SK-N-SH treated with all-trans-retinoic acid at 6 μM for 48 hours (cell line): ENCODE results near the gene DSE.
A peak's percentile ranks its signal among the peaks of the same experiment; 100 is the strongest.

Source experiments
- ATAC-seq: fragments of 200-7000 bp; cut with Tn5 transposase; 3 replicates; pipeline ENCODE4 v1.9.1; 2020; ENCODE audit warnings: mild to moderate bottlenecking, moderate library complexity
- ARNTL ChIP-seq: fragments of 450-650 bp; formaldehyde crosslinking; IDR thresholded peaks from 2 replicates; pipeline ENCODE4 v1.5.0; 2020; ENCODE audit warnings: low read depth, mild to moderate bottlenecking, moderate library complexity, borderline replicate concordance
- BACH2 ChIP-seq: fragments of 250-450 bp; sonication (Bioruptor Pico); IDR thresholded peaks from 2 replicates; pipeline ENCODE4 v1.9.0; 2021; ENCODE audit warnings: mild to moderate bottlenecking, borderline replicate concordance
- CREB5 ChIP-seq: fragments of 250-450 bp; sonication (Bioruptor Pico); IDR thresholded peaks from 2 replicates; pipeline ENCODE4 v1.5.1; 2020; ENCODE audit warnings: low read depth, mild to moderate bottlenecking, moderate library complexity
- CSDC2 ChIP-seq: fragments of 250-450 bp; sonication (Bioruptor Pico); IDR thresholded peaks from 2 replicates; pipeline ENCODE4 v1.5.0; 2020; ENCODE audit warnings: mild to moderate bottlenecking, moderate library complexity
- CSRNP3 ChIP-seq: fragments of 250-450 bp; sonication (Bioruptor Pico); IDR thresholded peaks from 2 replicates; pipeline ENCODE4 v1.5.1; 2021; ENCODE audit warnings: mild to moderate bottlenecking, moderate library complexity
- ISL1 ChIP-seq: fragments of 250-450 bp; sonication (Bioruptor Pico); IDR thresholded peaks from 2 replicates; pipeline ENCODE4 v2.1.2; 2022; ENCODE audit warnings: mild to moderate bottlenecking, moderate library complexity
- OSR1 ChIP-seq: fragments of 250-450 bp; sonication (Bioruptor Pico); IDR thresholded peaks from 2 replicates; pipeline ENCODE4 v1.8.0; 2022; ENCODE audit warnings: moderate library complexity, mild to moderate bottlenecking, inconsistent platforms
- PATZ1 ChIP-seq: fragments of 250-450 bp; sonication (Bioruptor Pico); IDR thresholded peaks from 2 replicates; pipeline ENCODE4 v1.8.0; 2020; ENCODE audit warnings: mild to moderate bottlenecking, moderate library complexity, borderline replicate concordance
- POU6F1 ChIP-seq: fragments of 250-450 bp; sonication (Bioruptor Pico); IDR thresholded peaks from 2 replicates; pipeline ENCODE4 v1.8.0; 2021; ENCODE audit warnings: low read depth, mild to moderate bottlenecking, moderate library complexity, borderline replicate concordance
- PPARA ChIP-seq: fragments of 250-450 bp; sonication (Bioruptor Pico); IDR thresholded peaks from 2 replicates; pipeline ENCODE4 v1.5.0; 2020; ENCODE audit warnings: mild to moderate bottlenecking, borderline replicate concordance
- RARB ChIP-seq: fragments of 250-450 bp; sonication (Bioruptor Pico); IDR thresholded peaks from 2 replicates; pipeline ENCODE4 v1.8.0; 2021; ENCODE audit warnings: mild to moderate bottlenecking, moderate library complexity
- SNAI2 ChIP-seq: fragments of 250-450 bp; sonication (Bioruptor Pico); IDR thresholded peaks from 2 replicates; pipeline ENCODE4 v1.5.0; 2020; ENCODE audit warnings: mild to moderate bottlenecking, moderate library complexity
- TCF4 ChIP-seq: fragments of 250-450 bp; sonication (Bioruptor Pico); IDR thresholded peaks from 2 replicates; pipeline ENCODE4 v1.8.0; 2021; ENCODE audit warnings: mild to moderate bottlenecking, moderate library complexity, borderline replicate concordance
- TOX ChIP-seq: fragments of 250-450 bp; sonication (Bioruptor Pico); IDR thresholded peaks from 2 replicates; pipeline ENCODE4 v1.8.0; 2021; ENCODE audit warnings: mild to moderate bottlenecking, moderate library complexity, borderline replicate concordance
- TSHZ2 ChIP-seq: fragments of 250-450 bp; sonication (Bioruptor Pico); IDR thresholded peaks from 2 replicates; pipeline ENCODE4 v1.5.0; 2020; ENCODE audit warnings: mild to moderate bottlenecking, moderate library complexity
- ZC3H10 ChIP-seq: fragments of 250-450 bp; sonication (Bioruptor Pico); IDR thresholded peaks from 2 replicates; pipeline ENCODE4 v1.5.1; 2021; ENCODE audit warnings: mild to moderate bottlenecking, moderate library complexity
- ZFP3 ChIP-seq: fragments of 250-450 bp; sonication (Bioruptor Pico); IDR thresholded peaks from 2 replicates; pipeline ENCODE4 v1.5.0; 2020; ENCODE audit warnings: mild to moderate bottlenecking, moderate library complexity
- ZFP30 ChIP-seq: fragments of 450-650 bp; formaldehyde crosslinking; IDR thresholded peaks from 2 replicates; pipeline ENCODE4 v1.5.0; 2022; ENCODE audit warnings: mild to moderate bottlenecking, moderate library complexity
- ZNF565 ChIP-seq: fragments of 450-650 bp; formaldehyde crosslinking; conservative IDR thresholded peaks from 2 replicates; pipeline ENCODE4 v1.5.0; 2020; ENCODE audit warnings: low read depth, mild to moderate bottlenecking, moderate library complexity
- ZNF70 ChIP-seq: fragments of 450-650 bp; formaldehyde crosslinking; IDR thresholded peaks from 2 replicates; pipeline ENCODE4 v1.5.0; 2020; ENCODE audit warnings: mild to moderate bottlenecking, moderate library complexity
- ZNF8 ChIP-seq: fragments of 450-650 bp; formaldehyde crosslinking; IDR thresholded peaks from 2 replicates; pipeline ENCODE4 v1.5.0; 2020; ENCODE audit warnings: mild to moderate bottlenecking, moderate library complexity

DSE gene

GRCh38 chr6:116382587-116382986 lies 11.8 kb downstream of the DSE start:
- no peak for ATAC-seq
- TF ChIP-seq POU6F1 (CRISPR knock-in tag): no peak
- TF ChIP-seq TOX (CRISPR knock-in tag): no peak
- TF ChIP-seq OSR1 (CRISPR knock-in tag): no peak

GRCh38 chr6:116384727-116385458 lies 14.1 kb downstream of the DSE start:
- ATAC-seq: no peak; the same call in 2 of the 3 replicates
- TF ChIP-seq CSDC2 (CRISPR knock-in tag): no peak
- no peak for TF ChIP-seq ZNF70
- TF ChIP-seq OSR1 (CRISPR knock-in tag): no peak
- TF ChIP-seq POU6F1 (CRISPR knock-in tag): no peak
- TF ChIP-seq ZNF565 (CRISPR knock-in tag): no peak
- no peak for TF ChIP-seq ZFP30
- no peak for TF ChIP-seq ZC3H10
- TF ChIP-seq PPARA (CRISPR knock-in tag): no peak
- TF ChIP-seq CSRNP3 (CRISPR knock-in tag): no peak
- TF ChIP-seq TCF4 (CRISPR knock-in tag): no peak
- TF ChIP-seq PATZ1: no peak
- TF ChIP-seq ZFP3 (CRISPR knock-in tag): no peak
- TF ChIP-seq BACH2 (CRISPR knock-in tag): no peak
- no peak for TF ChIP-seq ISL1 (CRISPR knock-in tag)
- TF ChIP-seq SNAI2 (CRISPR knock-in tag): no peak
- no peak for TF ChIP-seq TOX (CRISPR knock-in tag)

GRCh38 chr6:116385459-116385802 lies 14.7 kb downstream of the DSE start:
- TF ChIP-seq ZNF8 (CRISPR knock-in tag) (no peak), PATZ1 (no peak), CREB5 (no peak), TCF4 (CRISPR knock-in tag) (no peak), POU6F1 (CRISPR knock-in tag) (no peak), ZFP3 (CRISPR knock-in tag) (no peak), ARNTL (CRISPR knock-in tag) (no peak), BACH2 (CRISPR knock-in tag) (no peak), OSR1 (CRISPR knock-in tag) (no peak), CSDC2 (CRISPR knock-in tag) (no peak), TSHZ2 (CRISPR knock-in tag) (no peak), RARB (CRISPR knock-in tag) (no peak)
- ATAC-seq: peak; percentile 73
